Common myeloid progenitor, CD34-positive (primary cell): ENCODE results near the gene RARRES2.
A peak's percentile ranks its signal among the peaks of the same experiment; 100 is the strongest.

ENCODE experiments used
- CTCF ChIA-PET: fragments of 350-600 bp; sonication (Branson Sonifier 250); formaldehyde crosslinking; loops from one replicate; lab custom pipeline; 2021; ENCODE audit warnings: antibody characterized with exemption; lab: Charles Lee
- POLR2A ChIA-PET: fragments of 350-600 bp; sonication (Branson Sonifier 250); formaldehyde crosslinking; loops from one replicate; lab custom pipeline; 2021; ENCODE audit warnings: antibody characterized with exemption; lab: Charles Lee
- DNase-seq, 3 donors: peaks; one replicate each; pipeline versions ENCODE4 v3.0.0 to v3.0.0-alpha.2; 2013
- H3K27ac ChIP-seq, 2 experiments: 1 replicate in 1 of 2; 2 replicates in 1 of 2; pipeline ENCODE4 v1.7.0; 2013; ENCODE audit warnings: inconsistent platforms in 2 of 2, low read length in 2 of 2, mild to moderate bottlenecking in 2 of 2, low read depth in 1 of 2, moderate library complexity in 1 of 2; ENCODE audit not compliant: severe bottlenecking in 2 of 2, insufficient read depth in 1 of 2, poor library complexity in 1 of 2
- H3K27me3 ChIP-seq, 5 experiments: replicated peaks in 2 of 5; 1 replicate in 3 of 5; 2 replicates in 2 of 5; pipeline versions ENCODE4 v1.6.1 to v1.7.0; 2013; ENCODE audit warnings: low read length in 4 of 5, mild to moderate bottlenecking in 2 of 5, moderate library complexity in 2 of 5, inconsistent platforms in 1 of 5; ENCODE audit not compliant: insufficient read depth in 5 of 5, control insufficient read depth in 4 of 5
- H3K36me3 ChIP-seq, 4 experiments: 1 replicate in 2 of 4; 2 replicates in 2 of 4; pipeline versions ENCODE4 v1.6.1 to v1.7.0; 2013; ENCODE audit warnings: low read length in 3 of 4, control low read depth in 1 of 4, mild to moderate bottlenecking in 1 of 4; ENCODE audit not compliant: control insufficient read depth in 4 of 4, insufficient read depth in 4 of 4
- H3K4me1 ChIP-seq, 4 experiments: 1 replicate in 3 of 4; 2 replicates in 1 of 4; pipeline versions ENCODE4 v1.6.1 to v1.7.1; 2013; ENCODE audit warnings: low read length in 3 of 4, mild to moderate bottlenecking in 3 of 4, control low read depth in 1 of 4, inconsistent platforms in 1 of 4, moderate library complexity in 1 of 4; ENCODE audit not compliant: control insufficient read depth in 4 of 4, insufficient read depth in 4 of 4; ENCODE audit errors: control extremely low read depth in 1 of 4
- H3K4me3 ChIP-seq, 7 experiments: 1 replicate in 4 of 7; 2 replicates in 3 of 7; pipeline versions ENCODE4 v1.5.1 to v1.7.0; 2013; ENCODE audit warnings: mild to moderate bottlenecking in 7 of 7, low read length in 6 of 7, moderate library complexity in 6 of 7, inconsistent platforms in 2 of 7, low read depth in 2 of 7, control low read depth in 1 of 7; ENCODE audit not compliant: insufficient read depth in 4 of 7, control insufficient read depth in 1 of 7; ENCODE audit errors: extremely low read depth in 1 of 7
- H3K9me3 ChIP-seq, 5 experiments: 1 replicate in 4 of 5; 2 replicates in 1 of 5; pipeline versions ENCODE4 v1.6.1 to v1.7.1; 2013; ENCODE audit warnings: low read length in 4 of 5, mild to moderate bottlenecking in 2 of 5, inconsistent platforms in 1 of 5, low read depth in 1 of 5, moderate library complexity in 1 of 5; ENCODE audit not compliant: control insufficient read depth in 4 of 5, insufficient read depth in 2 of 5; ENCODE audit errors: control extremely low read depth in 1 of 5
- WGBS: methylation state at CpG from one replicate; pipeline ENCODE4 v1.1.5; 2013; ENCODE audit not compliant: insufficient coverage; 5-methylcytosine and 5-hydroxymethylcytosine counted together

The RARRES2 gene

DNA sequence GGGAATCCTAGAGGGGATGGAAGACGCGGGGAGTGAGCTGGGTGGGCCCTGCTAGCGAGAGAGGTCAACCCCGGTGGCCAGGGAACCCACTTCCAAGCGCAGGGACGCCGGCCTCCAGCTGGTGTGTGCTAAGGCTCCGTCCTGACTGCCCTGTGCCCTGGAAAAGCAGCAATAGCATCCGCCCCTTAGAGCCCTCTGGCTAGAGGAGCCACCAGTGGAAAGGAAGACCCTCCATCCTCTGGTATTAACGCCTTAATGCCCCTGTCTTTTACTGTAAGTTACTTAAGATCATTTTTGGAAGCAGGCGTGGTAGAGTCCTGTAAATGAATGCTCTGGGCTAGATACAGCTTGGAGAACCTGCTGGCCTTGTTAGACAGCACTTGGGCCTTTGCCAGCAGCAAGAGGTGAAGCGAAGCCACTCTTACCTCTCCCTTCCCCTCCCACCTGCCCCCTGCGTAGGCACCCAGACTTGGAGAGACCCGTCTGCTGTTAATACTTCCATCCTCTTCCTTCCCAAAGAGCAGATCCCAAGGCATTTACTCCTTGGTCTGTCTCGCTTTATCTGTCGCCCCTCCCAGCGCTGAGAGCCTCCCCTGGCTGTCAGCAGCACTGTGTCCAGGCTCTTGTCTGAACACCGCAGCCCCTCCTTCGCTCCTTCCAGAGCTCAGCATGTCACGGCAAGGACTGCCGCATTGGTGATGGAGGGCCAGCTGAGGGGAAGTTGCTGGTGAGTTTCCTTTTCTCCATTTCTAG lies 31.8 kb upstream of the RARRES2 start:
- H3K4me1 ChIP-seq, result peaks cover 14 to 62% (median 54%) of the 10 kb centered on the region in 4 experiments
- no peaks in the 10 kb centered on the region for H3K9me3 ChIP-seq
- POLR2A ChIA-PET, result interaction anchor here (1.1 kb wide), 1 partner anchor 16 kb away, joined by 3 read pairs; no protein-coding TSS in a partner anchor
- CTCF ChIA-PET, result interaction anchor here (1.3 to 4.2 kb wide), 2 partner anchors 17 to 45 kb away, joined by 3 to 27 read pairs; no protein-coding TSS in a partner anchor
- peak overlapping the region in 1 of 7 experiments; percentile 27 for H3K4me3 ChIP-seq
- no peaks in the 10 kb centered on the region for H3K27me3 ChIP-seq
- DNase-seq, result peak in 2 of 3 donors; percentile 33 to 59
- H3K36me3 ChIP-seq, result peaks cover 5 to 55% (median 34%) of the 10 kb centered on the region in 4 experiments
- 83% methylated on average over 17 of the region's 21 CpGs for WGBS
- H3K27ac ChIP-seq, result peak overlapping the region in 1 of 2 experiments; percentile 70

DNA sequence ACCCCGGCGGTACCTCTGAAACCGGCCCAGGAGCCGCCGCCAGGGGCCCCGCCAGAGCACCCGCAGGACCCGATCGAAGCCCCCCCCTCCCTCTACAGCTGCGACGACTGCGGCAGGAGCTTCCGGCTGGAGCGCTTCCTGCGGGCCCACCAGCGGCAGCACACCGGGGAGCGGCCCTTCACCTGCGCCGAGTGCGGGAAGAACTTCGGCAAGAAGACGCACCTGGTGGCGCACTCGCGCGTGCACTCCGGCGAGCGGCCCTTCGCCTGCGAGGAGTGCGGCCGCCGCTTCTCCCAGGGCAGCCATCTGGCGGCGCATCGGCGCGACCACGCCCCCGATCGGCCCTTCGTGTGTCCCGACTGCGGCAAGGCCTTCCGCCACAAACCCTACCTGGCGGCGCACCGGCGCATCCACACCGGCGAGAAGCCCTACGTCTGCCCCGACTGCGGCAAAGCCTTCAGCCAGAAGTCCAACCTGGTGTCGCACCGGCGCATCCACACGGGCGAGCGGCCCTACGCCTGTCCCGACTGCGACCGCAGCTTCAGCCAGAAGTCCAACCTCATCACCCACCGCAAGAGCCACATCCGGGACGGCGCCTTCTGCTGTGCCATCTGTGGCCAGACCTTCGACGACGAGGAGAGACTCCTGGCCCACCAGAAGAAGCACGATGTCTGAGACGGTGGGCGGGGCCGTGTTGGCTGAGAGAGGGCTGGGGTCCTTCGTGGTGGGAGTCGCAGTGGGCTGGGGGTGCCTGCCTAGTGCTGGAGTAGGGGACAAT lies 31.0 kb upstream of the RARRES2 start:
- H3K27me3 ChIP-seq, result no peaks in the 10 kb centered on the region
- H3K4me3 ChIP-seq, result peak overlapping the region in 1 of 7 experiments; percentile 27
- CTCF ChIA-PET, result interaction anchor here (4.2 kb wide), 1 partner anchor 16 kb away, joined by 27 read pairs; no protein-coding TSS in a partner anchor
- no peak for DNase-seq
- peaks cover 5 to 55% (median 34%) of the 10 kb centered on the region in 4 experiments for H3K36me3 ChIP-seq
- H3K9me3 ChIP-seq, result no peaks in the 10 kb centered on the region
- WGBS, result 97% methylated on average over 69 of the region's 79 CpGs
- POLR2A ChIA-PET, result interaction anchor here (1.1 kb wide), 1 partner anchor 15 kb away, joined by 3 read pairs; no protein-coding TSS in a partner anchor
- peaks cover 10 to 62% (median 55%) of the 10 kb centered on the region in 4 experiments for H3K4me1 ChIP-seq
- no peak overlapping the region for H3K27ac ChIP-seq

DNA sequence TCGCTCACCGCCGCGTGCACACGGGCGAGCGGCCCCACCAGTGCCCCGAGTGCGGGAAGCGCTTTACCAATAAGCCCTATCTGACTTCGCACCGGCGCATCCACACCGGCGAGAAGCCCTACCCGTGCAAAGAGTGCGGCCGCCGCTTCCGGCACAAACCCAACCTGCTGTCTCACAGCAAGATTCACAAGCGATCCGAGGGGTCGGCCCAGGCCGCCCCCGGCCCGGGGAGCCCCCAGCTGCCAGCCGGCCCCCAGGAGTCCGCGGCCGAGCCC lies 30.5 kb upstream of the RARRES2 start:
- Histone ChIP-seq H3K27ac (no peak overlapping the region), H3K4me3 (no peak overlapping the region), H3K4me1 (peaks cover 11 to 62% (median 54%) of the 10 kb centered on the region in 4 experiments), H3K9me3 (no peaks in the 10 kb centered on the region), H3K36me3 (peaks cover 5 to 55% (median 34%) of the 10 kb centered on the region in 4 experiments), H3K27me3 (no peaks in the 10 kb centered on the region)
- CTCF ChIA-PET, result interaction anchor here (4.2 kb wide), 1 partner anchor 15 kb away, joined by 27 read pairs; no protein-coding TSS in a partner anchor
- WGBS, result 93% methylated on average over 24 of the region's 30 CpGs
- no peak for DNase-seq
- POLR2A ChIA-PET, result no interaction called here

DNA sequence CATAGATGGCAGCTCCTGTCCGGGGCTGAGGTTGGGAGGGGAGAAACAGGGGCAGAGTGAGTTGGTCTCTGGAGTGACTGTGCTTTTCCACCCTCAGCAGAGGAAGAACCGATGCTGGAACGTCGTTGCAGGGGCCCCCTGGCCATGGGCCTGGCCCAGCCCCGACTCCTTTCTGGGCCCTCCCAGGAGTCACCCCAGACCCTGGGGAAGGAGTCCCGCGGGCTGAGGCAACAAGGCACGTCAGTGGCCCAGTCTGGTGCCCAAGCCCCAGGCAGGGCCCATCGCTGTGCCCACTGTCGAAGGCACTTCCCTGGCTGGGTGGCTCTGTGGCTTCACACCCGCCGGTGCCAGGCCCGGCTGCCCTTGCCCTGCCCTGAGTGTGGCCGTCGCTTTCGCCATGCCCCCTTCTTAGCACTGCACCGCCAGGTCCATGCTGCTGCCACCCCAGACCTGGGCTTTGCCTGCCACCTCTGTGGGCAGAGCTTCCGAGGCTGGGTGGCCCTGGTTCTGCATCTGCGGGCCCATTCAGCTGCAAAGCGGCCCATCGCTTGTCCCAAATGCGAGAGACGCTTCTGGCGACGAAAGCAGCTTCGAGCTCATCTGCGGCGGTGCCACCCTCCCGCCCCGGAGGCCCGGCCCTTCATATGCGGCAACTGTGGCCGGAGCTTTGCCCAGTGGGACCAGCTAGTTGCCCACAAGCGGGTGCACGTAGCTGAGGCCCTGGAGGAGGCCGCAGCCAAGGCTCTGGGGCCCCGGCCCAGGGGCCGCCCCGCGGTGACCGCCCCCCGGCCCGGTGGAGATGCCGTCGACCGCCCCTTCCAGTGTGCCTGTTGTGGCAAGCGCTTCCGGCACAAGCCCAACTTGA lies 29.9 kb upstream of the RARRES2 start:
- ChIA-PET CTCF (interaction anchor here (1.0 to 4.2 kb wide), 4 partner anchors 15 to 35 kb away, joined by 3 to 27 read pairs (median 16); a partner anchor contains a TSS), POLR2A (no interaction called here)
- Histone ChIP-seq H3K4me3 (peak overlapping the region in 2 of 7 experiments; percentile 83 to 96), H3K27ac (peak overlapping the region in 1 of 2 experiments; percentile 21), H3K9me3 (no peaks in the 10 kb centered on the region), H3K27me3 (no peaks in the 10 kb centered on the region), H3K36me3 (peaks cover 5 to 55% (median 34%) of the 10 kb centered on the region in 4 experiments), H3K4me1 (peaks cover 14 to 62% (median 53%) of the 10 kb centered on the region in 4 experiments)
- 94% methylated on average over 42 of the region's 48 CpGs for WGBS
- no peak for DNase-seq

DNA sequence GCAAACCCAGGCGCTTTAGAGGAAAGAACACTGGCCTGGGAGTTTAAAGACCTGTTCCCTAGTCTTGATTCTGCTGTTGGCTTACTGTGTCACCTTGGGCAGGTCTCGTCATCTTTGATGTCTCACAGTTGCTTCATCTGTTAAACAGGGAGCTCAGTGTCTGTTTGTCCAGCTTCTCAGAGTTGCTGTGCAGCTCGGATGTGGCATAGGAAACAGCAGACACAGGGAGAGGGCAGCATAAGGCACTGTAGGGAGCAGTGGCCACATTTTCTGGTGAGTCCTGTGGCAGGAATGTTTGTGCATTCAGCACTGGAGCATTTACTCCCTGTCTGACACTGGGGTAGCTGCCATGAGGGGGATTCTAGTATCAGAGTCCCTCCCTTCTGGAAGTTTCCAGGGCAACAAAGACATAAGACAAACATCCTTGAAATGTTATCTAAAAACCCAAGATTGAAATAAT lies 29.2 kb upstream of the RARRES2 start:
- WGBS, result 91% methylated on average over 3 of the region's 3 CpGs
- Histone ChIP-seq H3K4me1 (peaks cover 16 to 62% (median 60%) of the 10 kb centered on the region in 4 experiments), H3K9me3 (no peaks in the 10 kb centered on the region), H3K27ac (peak overlapping the region in 1 of 2 experiments; percentile 21), H3K4me3 (peak overlapping the region in 6 of 7 experiments; percentile 71 to 96 (median 84)), H3K27me3 (no peaks in the 10 kb centered on the region), H3K36me3 (peaks cover 5 to 51% (median 34%) of the 10 kb centered on the region in 4 experiments)
- DNase-seq, result peak in 1 of 3 donors; percentile 35
- POLR2A ChIA-PET, result interaction anchor here (2.4 kb wide), 1 partner anchor 13 kb away, joined by 11 read pairs; no protein-coding TSS in a partner anchor
- CTCF ChIA-PET, result interaction anchor here (0.9 to 2.6 kb wide), 8 partner anchors 8 to 78 kb away, joined by 3 to 22 read pairs (median 4); a partner anchor contains a TSS
